ENCODE results near the gene MCCC1.

DNA sequence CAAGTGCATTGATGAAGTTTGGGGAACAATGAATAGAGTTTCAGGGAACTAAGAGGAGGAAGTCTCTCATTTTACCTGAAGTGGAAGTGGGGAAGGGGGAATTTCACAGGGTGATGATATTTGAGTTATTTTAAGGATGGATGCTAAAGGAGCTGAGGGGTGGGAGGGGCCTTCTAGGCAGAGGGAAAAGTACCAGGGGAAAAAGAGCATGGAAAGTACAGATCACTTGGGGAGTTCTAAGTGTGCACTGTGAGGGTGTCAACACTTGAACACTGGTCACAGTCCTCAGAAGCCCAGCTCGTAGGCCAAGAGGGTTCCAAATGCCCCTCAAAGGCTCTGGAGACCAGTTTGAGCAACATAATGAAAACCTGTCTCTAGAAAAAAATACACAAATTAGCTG, 45.1 kb upstream of the MCCC1 start:
- TF ChIP-seq, protein P1, sequence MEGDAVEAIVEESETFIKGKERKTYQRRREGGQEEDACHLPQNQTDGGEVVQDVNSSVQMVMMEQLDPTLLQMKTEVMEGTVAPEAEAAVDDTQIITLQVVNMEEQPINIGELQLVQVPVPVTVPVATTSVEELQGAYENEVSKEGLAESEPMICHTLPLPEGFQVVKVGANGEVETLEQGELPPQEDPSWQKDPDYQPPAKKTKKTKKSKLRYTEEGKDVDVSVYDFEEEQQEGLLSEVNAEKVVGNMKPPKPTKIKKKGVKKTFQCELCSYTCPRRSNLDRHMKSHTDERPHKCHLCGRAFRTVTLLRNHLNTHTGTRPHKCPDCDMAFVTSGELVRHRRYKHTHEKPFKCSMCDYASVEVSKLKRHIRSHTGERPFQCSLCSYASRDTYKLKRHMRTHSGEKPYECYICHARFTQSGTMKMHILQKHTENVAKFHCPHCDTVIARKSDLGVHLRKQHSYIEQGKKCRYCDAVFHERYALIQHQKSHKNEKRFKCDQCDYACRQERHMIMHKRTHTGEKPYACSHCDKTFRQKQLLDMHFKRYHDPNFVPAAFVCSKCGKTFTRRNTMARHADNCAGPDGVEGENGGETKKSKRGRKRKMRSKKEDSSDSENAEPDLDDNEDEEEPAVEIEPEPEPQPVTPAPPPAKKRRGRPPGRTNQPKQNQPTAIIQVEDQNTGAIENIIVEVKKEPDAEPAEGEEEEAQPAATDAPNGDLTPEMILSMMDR (conservative IDR thresholded peaks at IDR 0.05; ENCODE audit: low read depth, low read length), result no peak
- no peak for TF ChIP-seq EZH2 (IDR thresholded peaks at IDR 0.05; ENCODE audit: borderline replicate concordance, low read depth, low read length, poor library complexity, severe bottlenecking)

Measured in A673 (cell line).